DND-41 (cell line): Measurements from ENCODE around the gene BEND6.

Source experiments
- ATAC-seq: fragments of 200-7000 bp; cut with Tn5 transposase; 3 replicates; pipeline ENCODE4 v1.9.1; 2021; ENCODE audit warnings: low read depth; ENCODE audit not compliant: insufficient read depth
- DNase-seq: peaks from one replicate; pipeline ENCODE4 v3.0.0-alpha.2; 2020
- H2AFZ ChIP-seq: 2 replicates; pipeline ENCODE4 v1.6.0; 2012; ENCODE audit warnings: low read depth, low read length
- H3K27ac ChIP-seq: 2 replicates; pipeline ENCODE4 v1.5.1; 2012; ENCODE audit warnings: low read length, inconsistent platforms
- H3K27me3 ChIP-seq: fragments of 200-600 bp; sonication (generic); 2 replicates; pipeline ENCODE4 v1.6.0; 2012; ENCODE audit warnings: low read length, mild to moderate bottlenecking, inconsistent platforms; ENCODE audit not compliant: insufficient read depth, poor library complexity
- H3K36me3 ChIP-seq: 2 replicates; pipeline ENCODE4 v1.5.1; 2012; ENCODE audit warnings: low read length, inconsistent platforms; ENCODE audit not compliant: insufficient read depth
- H3K4me1 ChIP-seq: 2 replicates; pipeline ENCODE4 v1.5.1; 2012; ENCODE audit warnings: mild to moderate bottlenecking, low read length; ENCODE audit not compliant: insufficient read depth
- H3K4me2 ChIP-seq: 2 replicates; pipeline ENCODE4 v1.6.0; 2012; ENCODE audit warnings: mild to moderate bottlenecking, moderate library complexity, low read length, inconsistent platforms; ENCODE audit not compliant: insufficient read depth
- H3K4me3 ChIP-seq, 2 experiments: fragments of 200-600 bp in 1 of 2; shearing (Covaris generic) in 1 of 2; 2 replicates each; pipeline ENCODE4 v1.5.1; 2012 to 2016; ENCODE audit warnings: inconsistent platforms in 2 of 2, low read length in 2 of 2, mild to moderate bottlenecking in 2 of 2, low read depth in 1 of 2, moderate library complexity in 1 of 2
- H3K79me2 ChIP-seq: 2 replicates; pipeline ENCODE4 v1.6.0; 2012; ENCODE audit warnings: low read length, inconsistent platforms; ENCODE audit not compliant: insufficient read depth
- H3K9ac ChIP-seq: 2 replicates; pipeline ENCODE4 v1.6.0; 2012; ENCODE audit warnings: low read depth, mild to moderate bottlenecking, inconsistent platforms, low read length, moderate library complexity
- H3K9me3 ChIP-seq: 2 replicates; pipeline ENCODE4 v1.5.1; 2012; ENCODE audit warnings: low read length, moderate library complexity, mild to moderate bottlenecking, inconsistent platforms; ENCODE audit not compliant: insufficient read depth, severe bottlenecking
- H4K20me1 ChIP-seq: 2 replicates; pipeline ENCODE4 v1.6.0; 2012; ENCODE audit warnings: low read length; ENCODE audit not compliant: insufficient read depth
- CTCF ChIP-seq: IDR thresholded peaks from 2 replicates; pipeline ENCODE4 v1.5.1; 2012; ENCODE audit warnings: borderline replicate concordance, low read length, moderate library complexity, mild to moderate bottlenecking; ENCODE audit not compliant: poor library complexity, severe bottlenecking; ENCODE audit errors: extremely low read depth
- EZH2 ChIP-seq: IDR thresholded peaks from 3 replicates; pipeline ENCODE4 v1.6.1; 2012; ENCODE audit warnings: borderline replicate concordance, low read depth, mild to moderate bottlenecking, moderate library complexity, low read length, inconsistent platforms; ENCODE audit not compliant: severe bottlenecking

Gene BEND6

GRCh38 chr6:56962441-56962840 is 7.5 kb downstream of the BEND6 start:
- ATAC-seq: no peak
- Histone ChIP-seq H2AFZ (no peak overlapping the region), H3K79me2 (no peaks in the 10 kb centered on the region), H3K27me3 (no peaks in the 10 kb centered on the region), H3K9ac (no peak overlapping the region), H3K9me3 (no peaks in the 10 kb centered on the region), H3K36me3 (no peaks in the 10 kb centered on the region), H3K4me2 (no peak overlapping the region), H3K4me1 (no peaks in the 10 kb centered on the region), H3K27ac (no peak overlapping the region), H3K4me3 (no peak overlapping the region), H4K20me1 (no peaks in the 10 kb centered on the region)
- DNase-seq: no peak
- no peak for TF ChIP-seq EZH2
- TF ChIP-seq CTCF: no peak

- no peak for ATAC-seq
- Histone ChIP-seq H3K4me1 (no peaks in the 10 kb centered on the region), H3K27me3 (no peaks in the 10 kb centered on the region), H3K36me3 (no peaks in the 10 kb centered on the region), H3K9me3 (no peaks in the 10 kb centered on the region), H3K9ac (no peak overlapping the region), H4K20me1 (no peaks in the 10 kb centered on the region), H3K27ac (no peak overlapping the region), H3K4me3 (no peak overlapping the region), H2AFZ (no peak overlapping the region), H3K79me2 (no peaks in the 10 kb centered on the region), H3K4me2 (no peak overlapping the region)
- no peak for DNase-seq
- no peak for TF ChIP-seq EZH2
- TF ChIP-seq CTCF: no peak
Measured at GRCh38 chr6:56963043-56963442, 8.1 kb downstream of the BEND6 start.

DNA sequence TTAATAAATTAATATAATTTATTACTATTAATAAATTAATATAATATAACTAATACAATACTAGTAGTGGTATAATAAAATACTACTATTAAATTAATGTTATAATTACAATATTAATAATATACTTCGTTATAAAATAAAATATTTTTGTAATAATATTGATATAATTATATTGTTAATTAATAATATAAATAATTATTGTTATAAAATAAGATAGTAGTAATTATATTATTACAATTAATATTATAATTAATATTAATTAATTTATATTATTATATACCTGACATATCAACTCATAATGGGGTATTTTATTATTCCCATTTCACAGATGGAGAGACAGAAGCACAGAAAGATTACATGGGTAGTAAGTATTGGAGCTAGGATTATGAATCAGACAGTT is 8.9 kb downstream of the BEND6 start:
- DNase-seq: no peak
- H3K79me2 ChIP-seq: no peaks in the 10 kb centered on the region

More for the DNA sequence above, 8.9 kb downstream of the BEND6 start:
- H3K9me3 ChIP-seq: no peaks in the 10 kb centered on the region
- no peaks in the 10 kb centered on the region for H3K36me3 ChIP-seq
- no peak overlapping the region for H2AFZ ChIP-seq
- no peak overlapping the region for H3K27ac ChIP-seq
- no peak overlapping the region for H3K4me3 ChIP-seq
- no peak overlapping the region for H3K9ac ChIP-seq
- H4K20me1 ChIP-seq: no peaks in the 10 kb centered on the region
- TF ChIP-seq EZH2 (no peak), CTCF (no peak)
- no peaks in the 10 kb centered on the region for H3K4me1 ChIP-seq
- no peak overlapping the region for H3K4me2 ChIP-seq
- H3K27me3 ChIP-seq: no peaks in the 10 kb centered on the region
- no peak for ATAC-seq
